ENCODE data around the gene NRROS. TPM values are rescaled to one million over a fixed set of nuclear protein-coding genes. Genes with fewer than 3 reads are reported as not detected.

NRROS gene
- total and polyA plus RNA-seq, 2 of the 13 experiments (the other 11 are each of a cell fraction or from before 2014, with no cell fraction given) = not detected

- FAIRE-seq (no peak), DNase-seq (ENCODE audit: low spot score) (no peak), ATAC-seq (no peak)
- BruUV-seq (replicated peaks) = no TSS peak
- Histone ChIP-seq H3K27me3 (ENCODE audit: control insufficient read depth in 1 of 2, insufficient read depth in 2 of 2, low read length in 2 of 2) (peaks cover 0 to 11% of the 10 kb centered on the region in 2 experiments; a peak in 2 of 5 replicates), H3K4me3 (replicated peaks in 1 of 3; ENCODE audit: insufficient read depth in 1 of 3, low read depth in 2 of 3, low read length in 3 of 3) (no peak overlapping the region), H3K9ac (ENCODE audit: insufficient read depth, low read depth, low read length) (no peak overlapping the region), H3K79me2 (ENCODE audit: insufficient read depth, low read length) (no peaks in the 10 kb centered on the region), H3K9me3 (ENCODE audit: low read length) (no peaks in the 10 kb centered on the region), H3K36me3 (replicated peaks in 1 of 2; ENCODE audit: control insufficient read depth in 1 of 2, insufficient read depth in 2 of 2, low read length in 2 of 2) (no peaks in the 10 kb centered on the region), H3K4me1 (ENCODE audit: insufficient read depth, low read length) (no peaks in the 10 kb centered on the region), H3K27ac (ENCODE audit: extremely low read length, insufficient read depth, low read length) (no peak overlapping the region), H4K20me1 (ENCODE audit: insufficient read depth, low read length) (no peaks in the 10 kb centered on the region), H3K4me2 (ENCODE audit: low read depth, low read length) (no peak overlapping the region), H2AFZ (ENCODE audit: low read length) (no peak overlapping the region)
- 0% methylated on average over 1 of the region's 1 CpG for WGBS (ENCODE audit: low lambda C conversion rate)
- ChIA-PET CTCF (ENCODE audit: low intra/inter-chr PET ratio, low total read pairs) (no interaction called here), POLR2A (no interaction called here)
- no peak for TF ChIP-seq ZNF839 (CRISPR knock-in tag; IDR thresholded peaks at IDR 0.05; ENCODE audit: borderline replicate concordance)
- TF ChIP-seq HNRNPL (IDR thresholded peaks at IDR 0.05; ENCODE audit: low read depth, low read length) = 0 out of 2 replicates have a peak, but pooled peaks have one; percentile 9
- in situ Hi-C loops (cut with HindIII; ENCODE audit: extremely low pct_ligation_motif_present, low pct_unique_long_range_greater_than_20kb) = no loop called here
- intact Hi-C loops (cut with micrococcal nuclease; ENCODE audit: unreplicated experiment) = no loop called here
These were observed 54.7 kb downstream of the NRROS start for GRCh38 chr3:196694202-196694638.

GRCh38 chr3:196694941-196695848 lies 55.7 kb downstream of the NRROS start:
- Histone ChIP-seq H3K4me2 (ENCODE audit: low read depth, low read length) (no peak overlapping the region), H3K27ac (ENCODE audit: extremely low read length, insufficient read depth, low read length) (no peak overlapping the region), H4K20me1 (ENCODE audit: insufficient read depth, low read length) (no peaks in the 10 kb centered on the region), H3K36me3 (replicated peaks in 1 of 2; ENCODE audit: control insufficient read depth in 1 of 2, insufficient read depth in 2 of 2, low read length in 2 of 2) (no peaks in the 10 kb centered on the region), H3K4me1 (ENCODE audit: insufficient read depth, low read length) (no peaks in the 10 kb centered on the region), H3K9ac (ENCODE audit: insufficient read depth, low read depth, low read length) (no peak overlapping the region), H3K4me3 (replicated peaks in 1 of 3; ENCODE audit: insufficient read depth in 1 of 3, low read depth in 2 of 3, low read length in 3 of 3) (no peak overlapping the region), H2AFZ (ENCODE audit: low read length) (no peak overlapping the region), H3K9me3 (ENCODE audit: low read length) (no peaks in the 10 kb centered on the region), H3K79me2 (ENCODE audit: insufficient read depth, low read length) (no peaks in the 10 kb centered on the region), H3K27me3 (ENCODE audit: control insufficient read depth in 1 of 2, insufficient read depth in 2 of 2, low read length in 2 of 2) (peaks cover 0 to 11% of the 10 kb centered on the region in 2 experiments; a peak in 2 of 5 replicates)
- 88% methylated on average over 17 of the region's 17 CpGs for WGBS (ENCODE audit: low lambda C conversion rate)
- no peak for DNase-seq (ENCODE audit: low spot score)
- BruUV-seq (replicated peaks) = no TSS peak
- no peak for ATAC-seq
- in situ Hi-C loops (cut with HindIII; ENCODE audit: extremely low pct_ligation_motif_present, low pct_unique_long_range_greater_than_20kb) (no loop called here), intact Hi-C loops (cut with micrococcal nuclease; ENCODE audit: unreplicated experiment) (no loop called here)
- FAIRE-seq = no peak
- CTCF ChIA-PET (ENCODE audit: low intra/inter-chr PET ratio, low total read pairs) = no interaction called here
- POLR2A ChIA-PET = no interaction called here
- TF ChIP-seq SALL1 (CRISPR knock-in tag; IDR thresholded peaks at IDR 0.05) (no peak), ZKSCAN5 (CRISPR knock-in tag; IDR thresholded peaks at IDR 0.05) (no peak), BHLHE40 (IDR thresholded peaks at IDR 0.05; ENCODE audit: low read length) (no peak), ZNF564 (CRISPR knock-in tag; IDR thresholded peaks at IDR 0.05) (no peak), ZBTB42 (CRISPR knock-in tag; IDR thresholded peaks at IDR 0.05) (no peak), ZBED4 (CRISPR knock-in tag; IDR thresholded peaks at IDR 0.05; ENCODE audit: borderline replicate concordance) (no peak), ZNF770 (CRISPR knock-in tag; IDR thresholded peaks at IDR 0.05) (no peak), HNRNPL (IDR thresholded peaks at IDR 0.05; ENCODE audit: low read depth, low read length) (peak; percentile 43; the same call in 1 of the 2 replicates), RAD21 (CRISPR knock-in tag; IDR thresholded peaks at IDR 0.05) (no peak), PCBP1 (IDR thresholded peaks at IDR 0.05; ENCODE audit: borderline replicate concordance, low read depth, low read length) (0 out of 2 replicates have a peak, but pooled peaks have one; percentile 42)

All from HepG2 (cell line).